ENCODE results near the gene STX8.

- TF ChIP-seq POLR2A (IDR thresholded peaks at IDR 0.05): no peak
- no peak for TF ChIP-seq CTCF (IDR thresholded peaks at IDR 0.05)
- no peak for TF ChIP-seq POLR2AphosphoS5 (IDR thresholded peaks at IDR 0.05; ENCODE audit: insufficient read depth in 1 of 2, low read depth in 1 of 2)
Observed at GRCh38 chr17:9355846-9356245, 219.8 kb downstream of the STX8 start.

Data from vagina (tissue), 2 donors.